HG03571 (cell line): ENCODE measurements around the gene AAR2.

ENCODE experiments used
- ATAC-seq: cut with Tn5 transposase; IDR thresholded peaks from one replicate; pipeline ENCODE4 v1.9.1; 2021; ENCODE audit not compliant: unreplicated experiment

The AAR2 gene

DNA sequence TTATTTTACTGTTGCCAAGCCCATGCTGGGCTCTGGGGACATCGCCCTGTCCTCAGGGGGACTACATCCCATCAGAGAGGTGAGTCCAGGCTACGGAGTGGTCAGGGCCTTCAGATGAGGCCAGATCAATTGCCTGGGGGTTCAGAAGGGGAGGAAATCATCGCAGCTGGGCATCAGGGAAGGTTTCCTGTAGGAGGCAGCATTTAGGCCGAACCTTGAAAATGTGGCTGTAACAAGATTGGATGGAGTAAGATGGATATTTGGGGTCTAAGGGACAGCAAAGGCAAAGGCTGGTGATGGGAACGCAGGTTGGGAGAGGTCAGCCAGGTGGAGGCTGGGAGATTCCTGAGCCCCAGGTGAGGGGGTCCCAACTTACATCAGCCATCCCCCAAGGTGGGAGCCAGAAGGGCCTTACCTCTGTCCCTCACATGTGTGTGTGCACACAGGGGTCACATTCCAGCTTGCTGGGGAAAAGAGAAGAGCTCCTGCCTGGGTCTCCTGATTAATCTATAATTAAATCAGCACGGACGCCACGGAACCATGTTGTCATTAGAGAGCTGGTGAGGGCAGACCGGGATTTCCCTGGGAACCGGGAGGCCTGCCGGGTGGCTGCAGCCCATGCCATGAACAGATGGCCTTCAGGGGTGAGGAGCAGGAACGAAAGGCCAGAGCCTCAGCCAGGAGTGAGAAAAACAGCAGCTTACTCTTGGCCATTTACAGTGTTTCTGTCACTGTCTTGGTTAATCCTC, 39.3 kb downstream of the AAR2 start:
- ATAC-seq: no peak

DNA sequence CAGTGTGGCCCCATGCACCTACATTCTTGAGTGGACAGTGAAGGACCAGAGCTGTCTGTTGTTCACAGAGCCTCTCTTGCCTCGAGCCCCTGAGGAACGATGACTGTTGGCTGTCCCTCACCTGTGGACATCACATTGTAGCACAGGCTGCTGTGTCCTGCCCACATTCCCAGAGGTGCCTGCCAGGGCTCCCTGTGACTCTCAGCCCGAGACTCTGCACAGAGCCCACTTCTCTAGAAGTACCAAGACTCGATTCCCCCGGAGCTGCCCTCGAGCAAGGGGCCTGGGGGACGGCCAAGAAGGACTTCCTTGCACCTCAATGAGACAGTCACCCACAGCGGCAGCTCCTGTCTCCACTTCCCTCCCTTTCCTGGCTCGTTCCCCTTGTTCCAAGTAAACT, 41.3 kb downstream of the AAR2 start:
- no peak for ATAC-seq

DNA sequence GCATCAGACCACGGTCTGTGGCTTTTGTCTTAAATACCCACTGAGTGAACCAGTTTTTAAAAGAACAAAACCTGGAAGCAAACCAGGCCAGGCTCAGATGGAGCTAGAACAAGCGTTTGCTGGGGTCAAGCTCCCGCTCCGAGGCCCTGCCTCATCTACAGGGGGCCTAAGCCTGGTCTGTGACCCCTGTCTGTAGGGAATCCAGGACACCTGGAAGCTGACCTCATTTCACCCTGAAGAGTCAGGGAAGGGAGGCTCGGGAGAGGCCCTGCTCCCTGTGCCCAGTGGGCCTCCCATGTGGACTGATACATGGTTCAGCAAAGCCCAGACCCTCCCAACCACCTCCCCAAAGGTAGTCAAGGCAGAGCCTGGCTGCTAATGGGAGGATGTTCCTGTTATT, 43.1 kb downstream of the AAR2 start:
- no peak for ATAC-seq

DNA sequence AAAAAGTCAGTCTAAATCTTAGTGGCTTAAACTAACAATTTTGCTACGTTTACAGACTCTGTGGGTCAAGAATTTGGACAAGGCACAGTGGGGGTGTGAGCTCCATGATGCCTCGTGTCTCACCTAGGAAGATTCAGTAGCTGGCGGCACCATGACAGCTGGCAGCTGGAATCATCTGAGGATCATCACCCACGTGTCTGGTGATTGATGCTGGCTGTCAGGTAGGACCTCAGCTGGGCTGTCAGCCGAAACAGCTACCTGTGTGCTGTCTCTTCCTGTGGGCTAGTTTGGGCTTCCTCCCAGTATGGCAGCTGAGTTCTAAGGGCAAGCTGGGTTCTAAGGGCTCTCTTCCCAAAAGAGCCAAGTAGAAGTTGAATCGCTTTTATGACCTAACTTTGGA, 43.5 kb downstream of the AAR2 start:
- ATAC-seq: no peak

DNA sequence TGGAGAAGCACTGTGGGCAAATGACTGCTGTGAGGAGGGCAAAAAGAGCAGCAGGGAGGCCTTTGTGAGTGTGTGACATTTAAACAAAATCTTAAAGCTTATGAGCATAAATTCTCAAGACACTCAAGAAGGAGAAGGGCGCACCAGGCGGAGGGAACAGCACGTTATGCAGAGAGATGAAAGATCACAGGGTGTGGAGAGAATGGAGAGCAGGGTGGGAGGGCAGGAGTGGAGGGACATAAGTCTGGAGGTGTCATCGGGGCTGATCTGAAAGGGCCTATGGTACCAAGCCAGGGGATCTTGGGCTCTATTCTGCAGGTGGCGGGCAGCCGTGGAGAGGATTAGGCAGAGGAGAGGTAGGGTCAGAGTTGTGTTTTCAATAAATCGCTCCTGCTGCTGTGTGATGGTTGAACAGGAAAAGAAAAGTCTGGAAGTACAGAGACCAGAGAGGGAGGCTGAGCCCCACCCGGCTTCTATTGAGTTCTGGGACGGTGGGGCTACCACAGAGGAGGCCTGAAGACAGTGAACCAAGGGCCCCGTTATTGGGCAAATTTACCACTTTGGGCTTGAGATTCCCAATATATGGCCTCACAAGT, 45.6 kb downstream of the AAR2 start:
- no peak for ATAC-seq

DNA sequence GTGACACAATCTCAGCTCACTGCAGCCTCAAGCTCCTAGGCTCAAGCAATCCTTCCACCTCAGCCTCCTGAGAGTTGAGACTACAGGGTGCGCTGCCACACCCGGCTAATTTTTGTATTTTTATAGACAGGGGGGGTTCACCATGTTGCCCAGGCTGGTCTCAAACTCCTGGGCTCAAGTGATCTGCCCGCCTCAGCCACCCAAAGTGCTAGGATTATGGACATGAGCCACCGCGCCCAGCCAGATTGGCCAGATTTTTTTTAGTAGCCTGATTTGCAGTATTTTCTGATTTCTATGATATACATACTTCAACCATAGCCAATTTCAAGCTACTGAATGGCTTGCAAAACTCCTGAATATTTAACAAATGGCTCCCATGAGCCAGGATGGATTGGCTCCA, 48.5 kb downstream of the AAR2 start:
- ATAC-seq: no peak

DNA sequence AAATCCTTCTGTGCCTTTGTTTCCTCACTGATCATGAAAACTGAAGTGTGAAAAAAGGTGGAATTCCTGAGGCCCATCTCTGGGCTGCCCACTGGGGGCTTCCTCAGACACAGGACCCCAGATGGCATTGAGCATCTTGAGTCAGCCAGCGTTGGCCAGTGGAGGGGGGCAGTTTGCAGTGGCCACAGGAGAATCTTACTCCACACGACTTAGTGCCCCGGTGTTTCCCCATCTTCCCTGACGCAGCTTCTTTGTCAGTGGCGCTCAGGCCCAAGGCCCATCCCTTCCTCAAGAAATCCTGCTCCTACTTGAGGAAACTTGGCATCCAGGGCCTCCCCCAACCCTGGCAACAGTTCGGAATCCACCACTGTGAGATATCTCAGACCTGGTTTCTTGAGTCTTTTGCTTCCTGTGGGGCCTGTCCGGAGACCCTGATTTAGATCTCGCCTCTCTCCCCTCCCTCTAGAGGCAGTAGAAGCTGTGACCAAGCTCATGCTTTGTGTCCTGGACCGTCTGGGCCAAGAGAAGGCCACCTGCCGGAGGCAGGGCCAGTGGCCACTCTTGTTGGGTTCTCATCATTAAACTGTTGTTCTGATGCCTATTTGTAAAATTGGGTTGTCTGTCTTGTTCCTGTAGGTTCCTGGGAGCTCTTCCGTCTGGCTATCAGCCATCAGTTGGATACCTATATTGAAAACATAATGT, 49.6 kb downstream of the AAR2 start:
- ATAC-seq: no peak

DNA sequence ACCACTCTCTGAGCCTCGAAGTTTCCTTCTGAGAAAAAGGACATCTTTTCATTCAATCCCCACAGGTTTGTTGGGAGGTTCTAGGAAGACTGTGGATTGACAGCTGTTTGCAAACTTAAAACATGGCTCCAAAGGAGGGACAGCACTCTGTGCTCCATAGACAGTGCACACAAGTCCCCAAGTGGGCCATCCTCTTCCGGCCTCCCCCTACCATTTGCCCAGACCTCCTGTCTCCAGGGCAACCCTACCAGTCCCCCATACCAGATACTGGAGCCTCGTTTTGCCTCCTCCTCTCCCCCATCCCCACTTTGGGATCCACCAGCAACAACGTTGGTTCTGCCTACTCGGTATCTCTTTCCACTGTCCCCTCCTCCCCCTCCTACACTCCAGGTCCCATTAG, 61.4 kb downstream of the AAR2 start:
- ATAC-seq: no peak

DNA sequence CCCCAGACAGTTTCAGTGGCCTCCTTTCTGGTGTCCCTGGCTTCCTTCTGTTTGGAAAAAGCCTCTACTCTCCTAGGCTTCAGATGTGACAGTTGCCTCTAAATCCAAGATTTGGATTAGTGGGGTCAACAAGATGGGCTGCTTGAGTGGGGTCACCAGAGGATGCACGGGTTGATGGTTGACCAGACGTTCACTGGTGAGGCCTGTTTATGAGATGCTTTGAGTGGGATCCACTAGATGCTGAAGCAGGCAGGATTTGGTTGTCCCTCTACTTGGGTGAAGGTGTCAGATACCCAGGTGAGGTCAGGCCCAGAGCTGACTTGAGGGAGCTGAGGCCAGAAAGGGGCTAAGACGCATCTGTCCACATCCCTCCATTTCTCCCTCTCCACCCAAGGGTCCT, 61.8 kb downstream of the AAR2 start:
- ATAC-seq: no peak

DNA sequence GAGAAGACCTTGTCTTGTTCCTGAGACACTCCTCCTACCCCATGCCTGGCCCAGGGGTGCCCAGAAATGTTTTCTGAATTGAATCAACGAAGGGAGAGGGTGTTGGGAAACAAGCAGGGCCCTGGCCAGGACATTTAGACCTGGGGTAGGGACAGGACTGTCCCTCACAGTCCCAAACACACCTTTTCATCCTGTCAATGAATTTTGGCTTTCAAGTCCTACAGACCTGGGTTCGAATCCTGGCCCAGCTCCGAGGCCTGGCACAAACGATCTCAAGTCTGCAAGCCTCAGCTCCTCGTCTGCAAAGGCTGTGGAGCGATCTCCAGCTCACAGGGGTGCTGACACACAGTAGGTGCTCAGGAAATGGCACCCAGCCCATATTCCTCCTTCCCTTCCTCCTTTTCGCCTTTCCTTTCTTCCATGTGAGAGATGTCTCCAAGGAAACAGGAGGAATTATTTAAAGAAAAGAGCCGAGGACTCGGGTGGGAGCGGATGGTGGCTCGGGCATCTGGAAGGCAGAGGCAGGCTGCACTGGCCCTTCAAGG, 62.6 kb downstream of the AAR2 start:
- ATAC-seq: no peak

DNA sequence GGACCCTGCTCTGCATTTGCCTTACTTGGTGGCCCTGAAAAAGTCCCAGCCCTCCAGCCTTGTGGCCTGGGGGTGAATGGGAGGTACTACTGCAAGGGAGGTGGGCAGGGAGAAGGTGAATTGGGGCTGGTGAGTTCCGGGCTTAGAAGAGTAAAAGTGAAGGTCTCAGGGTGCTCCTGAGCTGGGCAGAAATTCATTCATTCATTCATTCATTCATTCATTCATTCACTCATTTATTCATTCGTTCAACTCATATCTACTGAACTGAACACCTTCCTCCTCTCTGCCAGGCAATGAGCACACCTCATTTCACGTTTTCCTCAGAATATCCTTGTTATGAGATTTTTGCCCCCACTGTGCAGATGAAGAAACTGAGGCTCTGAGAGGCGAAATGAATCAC, 63.2 kb downstream of the AAR2 start:
- no peak for ATAC-seq

DNA sequence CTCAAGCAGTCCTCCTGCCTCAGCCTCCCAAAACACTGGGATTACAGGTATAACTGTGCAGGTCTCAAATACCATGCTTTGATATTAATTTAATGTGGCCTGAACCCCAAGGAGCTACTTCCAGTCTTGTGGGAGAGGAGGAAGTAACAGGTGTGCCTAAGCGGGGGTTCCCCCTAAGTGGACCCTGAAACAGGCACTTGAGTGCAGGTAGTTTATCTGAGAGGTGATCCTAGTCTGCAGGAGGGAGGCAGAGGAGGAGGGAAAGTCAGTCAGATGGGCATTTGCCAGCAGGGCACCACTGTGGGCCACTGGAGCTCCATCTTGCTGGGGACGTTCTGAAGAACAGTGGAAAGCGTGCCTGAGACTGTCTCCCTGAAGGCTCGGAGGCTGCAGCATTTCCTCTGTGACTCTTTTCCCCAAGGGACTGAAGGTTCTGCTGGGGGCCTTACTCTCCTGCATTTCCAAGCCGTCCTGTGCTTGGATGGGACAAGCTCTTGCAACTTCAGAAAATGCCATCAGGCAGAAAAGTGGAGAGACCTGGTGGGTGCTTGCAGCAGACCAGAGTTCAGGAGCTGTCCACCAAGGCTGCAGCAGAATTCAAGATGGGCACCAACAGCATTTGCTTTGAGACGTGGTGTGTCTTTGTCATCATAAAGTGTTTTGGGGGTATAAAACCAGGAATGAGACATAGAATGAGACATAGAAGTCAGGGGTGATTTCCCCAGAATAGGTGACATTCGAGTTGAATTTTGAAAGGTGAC, 65.3 kb downstream of the AAR2 start:
- ATAC-seq: no peak

DNA sequence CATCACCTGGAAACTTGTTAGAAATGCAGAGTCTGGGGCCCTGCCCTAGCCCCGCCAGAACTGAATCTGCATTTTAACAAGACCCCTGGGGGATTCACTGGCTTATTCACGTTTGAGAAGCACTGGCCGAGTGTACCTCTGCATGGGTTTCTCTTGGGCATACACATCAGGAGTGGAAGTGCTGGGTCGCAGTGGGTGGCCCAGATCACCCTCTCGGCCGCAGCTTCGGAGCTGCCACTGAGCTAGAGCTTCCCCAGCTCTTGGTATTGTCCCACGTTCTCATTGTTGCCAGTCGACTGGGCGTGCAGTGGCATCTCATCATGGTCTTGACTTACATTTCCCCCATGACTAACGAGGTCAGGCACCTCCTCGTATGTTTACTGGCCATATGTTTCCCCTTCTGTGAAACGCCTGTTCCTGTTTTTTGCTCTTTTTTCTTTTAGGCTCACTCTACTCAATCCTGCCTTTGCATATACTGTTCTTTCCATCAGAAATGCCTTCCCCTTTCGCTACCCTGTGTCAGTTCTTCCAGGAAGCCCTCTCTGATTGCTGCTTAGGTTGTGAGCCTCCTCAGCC, 66.8 kb downstream of the AAR2 start:
- no peak for ATAC-seq

DNA sequence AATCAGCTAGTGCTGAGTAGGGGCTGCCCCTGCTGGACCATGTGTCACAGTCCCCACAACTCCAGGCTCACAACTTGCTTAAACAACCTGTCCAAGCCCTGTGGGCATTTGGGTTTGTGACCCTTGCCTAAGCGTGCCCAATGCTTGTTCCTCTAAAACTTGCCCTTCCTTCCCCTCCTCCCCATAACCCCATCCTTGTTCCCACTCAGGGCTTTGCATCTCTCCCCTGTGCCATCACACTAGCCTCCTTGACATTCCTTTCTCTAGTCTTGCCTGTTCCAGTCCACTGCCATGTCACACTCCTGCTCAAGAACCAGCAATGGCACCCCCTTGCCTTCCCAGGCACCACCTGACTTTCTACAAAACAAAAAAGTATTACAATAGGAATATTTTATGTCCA, 67.6 kb downstream of the AAR2 start:
- no peak for ATAC-seq

DNA sequence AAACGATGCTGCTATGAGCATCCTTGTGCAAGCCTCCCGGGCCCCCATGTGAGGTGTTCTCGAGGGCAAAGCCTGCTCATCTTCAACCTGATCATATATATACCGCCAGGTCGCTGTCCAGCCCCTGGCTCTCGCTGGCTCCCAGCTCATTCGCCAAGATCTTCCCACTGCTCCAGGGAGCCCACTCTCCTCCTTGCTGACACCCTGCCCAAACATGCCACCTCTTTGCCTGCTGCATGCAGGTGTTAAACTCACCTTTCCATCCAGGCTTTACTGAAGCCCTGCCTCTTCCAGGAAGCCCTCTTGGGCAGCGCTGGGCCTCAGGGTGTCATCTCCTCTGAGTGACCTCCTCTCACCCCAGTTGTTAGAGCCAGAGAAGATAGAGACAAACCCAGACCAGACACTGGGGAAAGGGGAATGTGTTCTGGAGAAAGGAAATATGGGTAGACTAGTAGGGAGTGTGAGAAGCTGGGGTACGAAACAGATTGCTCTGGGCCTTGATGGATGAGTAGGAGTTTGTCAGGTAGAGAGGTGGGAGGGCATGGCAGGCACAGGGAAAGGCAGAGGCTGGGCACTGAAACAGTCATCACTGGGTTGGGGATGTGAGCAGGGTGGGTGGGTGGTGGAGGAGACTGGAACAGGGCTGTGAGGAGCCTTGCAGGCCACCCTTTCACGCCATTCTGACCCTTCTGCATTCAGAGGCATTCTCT, 68.7 kb downstream of the AAR2 start:
- ATAC-seq: no peak

DNA sequence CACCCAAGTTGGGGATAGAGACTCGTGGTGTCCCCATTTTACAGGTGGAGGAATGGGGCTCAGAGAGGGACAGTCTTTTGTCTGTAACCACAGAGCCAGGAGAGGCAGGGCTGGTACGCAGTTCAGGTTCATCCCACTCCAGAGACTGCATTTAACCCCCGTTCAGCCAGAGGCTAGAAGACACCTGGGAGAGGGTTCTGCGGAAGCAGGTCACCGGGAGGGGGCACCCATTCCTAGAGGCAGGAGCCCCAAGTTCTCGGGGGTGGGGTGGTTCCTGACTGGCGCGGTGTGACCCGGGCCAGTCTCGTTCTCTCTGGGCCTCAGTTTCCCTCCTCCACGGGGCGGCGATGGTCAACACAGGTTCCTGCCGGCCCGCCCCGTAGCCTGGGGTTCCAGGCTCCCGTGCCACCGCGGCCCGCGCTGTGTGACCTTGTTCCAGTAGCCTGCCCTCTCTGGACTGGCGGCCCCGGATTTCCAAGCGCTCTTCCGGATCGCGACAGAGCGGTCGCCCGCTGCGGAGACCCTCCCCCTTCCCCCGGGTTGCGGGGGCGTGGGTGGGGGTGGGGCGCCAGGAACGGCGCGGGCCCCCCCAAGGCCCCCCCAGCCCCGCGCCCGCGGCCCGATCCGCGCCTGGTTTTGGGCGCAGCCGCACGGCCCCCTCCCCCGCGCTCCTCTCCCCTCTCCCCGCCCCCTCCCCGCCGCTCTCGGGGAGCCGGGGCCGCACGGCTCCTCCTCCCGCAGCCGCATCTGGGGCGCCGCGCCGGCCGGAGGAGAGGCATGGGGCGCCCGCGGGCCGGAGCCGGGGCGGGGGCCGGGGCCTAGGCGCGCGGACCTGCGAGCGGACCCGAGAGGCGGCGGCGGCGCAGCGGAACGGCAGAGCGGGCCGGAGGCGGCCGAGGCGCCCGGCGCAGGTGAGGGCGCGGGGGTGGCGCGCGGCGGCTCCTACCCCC, 69.6 kb downstream of the AAR2 start, which contains the start of gene DLGAP4:
DLGAP4 (plus strand) TSS at position 738 of the 950 bp plus-strand sequence. CDS start 125,379 bp downstream, outside the sequence.
- ATAC-seq: no peak
